ENCODE measurements around the gene CDHR1.
"Not testable (repeated sequence)": the region's sequence is repeated elsewhere in the genome, so short reads cannot be mapped to it uniquely, and the experiment has no call there.

The CDHR1 gene

GRCh38 chr10:84177541-84178141 is 16.7 kb upstream of the CDHR1 start:
- H3K27ac ChIP-seq, result no peak overlapping the region
- TF ChIP-seq CTCF (conservative IDR thresholded peaks at IDR 0.05) (no peak), ZFX (IDR thresholded peaks at IDR 0.05) (no peak)

- no peak overlapping the region for H3K27ac ChIP-seq
These were observed 16.2 kb upstream of the CDHR1 start for GRCh38 chr10:84178160-84178609.

GRCh38 chr10:84179059-84179710 is 15.2 kb upstream of the CDHR1 start:
- no peak for TF ChIP-seq CTCF (conservative IDR thresholded peaks at IDR 0.05)
- no peak for TF ChIP-seq ZFX (IDR thresholded peaks at IDR 0.05)
- H3K27ac ChIP-seq, result no peak overlapping the region

More at GRCh38 chr10:84178160-84178609, 16.2 kb upstream of the CDHR1 start:
- TF ChIP-seq ZFX (IDR thresholded peaks at IDR 0.05) (no peak), CTCF (conservative IDR thresholded peaks at IDR 0.05) (no peak)

GRCh38 chr10:84180386-84180785 is 14.0 kb upstream of the CDHR1 start:
- H3K27ac ChIP-seq, result not testable (repeated sequence)

- H3K27ac ChIP-seq, result no peak overlapping the region
- TF ChIP-seq CTCF (conservative IDR thresholded peaks at IDR 0.05) (no peak), ZFX (IDR thresholded peaks at IDR 0.05) (no peak)
These were observed 12.7 kb upstream of the CDHR1 start for GRCh38 chr10:84181631-84182030.

GRCh38 chr10:84184517-84184916 is 9.8 kb upstream of the CDHR1 start:
- no peak overlapping the region for H3K27ac ChIP-seq
- no peak for TF ChIP-seq CTCF (conservative IDR thresholded peaks at IDR 0.05)

- TF ChIP-seq CTCF (conservative IDR thresholded peaks at IDR 0.05), result no peak
- no peak for TF ChIP-seq ZFX (IDR thresholded peaks at IDR 0.05)
These were observed 8.7 kb upstream of the CDHR1 start for GRCh38 chr10:84185526-84186175.

More at GRCh38 chr10:84185526-84186175, 8.7 kb upstream of the CDHR1 start:
- no peak overlapping the region for H3K27ac ChIP-seq
